GM18519 (cell line): Measurements from ENCODE around the gene STK10.

ENCODE experiments used
- ATAC-seq: cut with Tn5 transposase; IDR thresholded peaks from one replicate; pipeline ENCODE4 v1.9.1; 2021; ENCODE audit warnings: mild to moderate bottlenecking, moderate library complexity; ENCODE audit not compliant: unreplicated experiment, low FRiP score

The STK10 gene

GRCh38 chr5:171992813-171993212 is 195.2 kb downstream of the STK10 start:
- ATAC-seq, result no peak

- no peak for ATAC-seq
These were observed 195.7 kb downstream of the STK10 start for GRCh38 chr5:171992305-171992704.
